Gastrocnemius medialis (tissue), 4 donors: ENCODE data around the gene DUSP15. TPM values are rescaled to one million over a fixed set of nuclear protein-coding genes. Genes with fewer than 3 reads are reported as not detected.

Source experiments
- ATAC-seq, 2 donors: fragments of 150-250 bp; one replicate each; pipeline ENCODE4 v1.9.1; 2016
- DNase-seq, 2 donors: peaks; one replicate each; pipeline ENCODE4 v3.0.0-alpha.2; 2019
- H3K27ac ChIP-seq, 4 donors: fragments of 200-600 bp; sonication (generic); 1 replicate in 1 of 4; 2 replicates in 3 of 4; pipeline ENCODE4 v1.5.1; 2016 to 2018; ENCODE audit warnings: mild to moderate bottlenecking in 2 of 4, moderate library complexity in 1 of 4
- H3K27me3 ChIP-seq, 3 donors: fragments of 200-600 bp; sonication (generic) in 2 of 3; 1 replicate in 1 of 3; 2 replicates in 2 of 3; pipeline versions ENCODE4 v1.5.1 to v1.6.0; 2016 to 2019; ENCODE audit warnings: mild to moderate bottlenecking in 1 of 3, moderate library complexity in 1 of 3
- H3K36me3 ChIP-seq, 2 donors: fragments of 200-600 bp; sonication (generic) in 1 of 2; one replicate each; pipeline ENCODE4 v1.5.1; 2017 to 2018
- H3K4me1 ChIP-seq, 2 donors: fragments of 200-600 bp; sonication (generic) in 1 of 2; one replicate each; pipeline ENCODE4 v1.5.1; 2016 to 2017; ENCODE audit warnings: mild to moderate bottlenecking in 2 of 2
- H3K4me3 ChIP-seq, 4 donors: fragments of 200-600 bp; sonication (generic) in 3 of 4; 1 replicate in 1 of 4; 2 replicates in 3 of 4; pipeline ENCODE4 v1.5.1; 2016 to 2019; ENCODE audit warnings: mild to moderate bottlenecking in 2 of 4
- H3K9me3 ChIP-seq, 3 donors: fragments of 200-600 bp; sonication (generic) in 2 of 3; 1 replicate in 1 of 3; 2 replicates in 2 of 3; pipeline ENCODE4 v1.5.1; 2016 to 2019
- POLR2A ChIP-seq, 2 donors: fragments of 450-650 bp; IDR thresholded peaks; one replicate each; pipeline ENCODE4 v1.6.1; 2017; ENCODE audit warnings: antibody characterized with exemption in 2 of 2, mild to moderate bottlenecking in 2 of 2, moderate library complexity in 2 of 2
- in situ Hi-C, 4 donors: fragments of 200-750 bp; cut with MboI; loops; one replicate each; pipeline versions ENCODE4 v1.15.0 to v1.8.0; 2017; ENCODE audit warnings: low sequenced_read_pairs in 4 of 4
- intact Hi-C: fragments of 100-400 bp; cut with DNase I; formaldehyde crosslinking; loops from one replicate; pipeline ENCODE4 v1.15.1; 2023; ENCODE audit warnings: low total_unique reads
- total RNA-seq, 4 donors: library from RNA; depleted of rRNA; stranded (reverse); fragments of >200 nt; gene quantifications; one replicate each; pipeline versions ENCODE4 v1.1.0 to v1.2.3, GENCODE V29; 2016
- TF ChIP-seq, protein P1 (sequence below), 5 experiments: fragments of 450-650 bp in 3 of 5; fragments of 200-600 bp in 2 of 5; sonication (generic) in 2 of 5; IDR thresholded peaks in 4 of 5; conservative IDR thresholded peaks in 1 of 5; 1 replicate in 4 of 5; 2 replicates in 1 of 5; pipeline ENCODE4 v1.5.1; 2016 to 2019; ENCODE audit warnings: antibody characterized with exemption in 5 of 5, mild to moderate bottlenecking in 3 of 5, moderate library complexity in 3 of 5

The DUSP15 gene
- total RNA-seq, 4 donors from 2014 or later, result 1.1 TPM; not detected in 3

DNA sequence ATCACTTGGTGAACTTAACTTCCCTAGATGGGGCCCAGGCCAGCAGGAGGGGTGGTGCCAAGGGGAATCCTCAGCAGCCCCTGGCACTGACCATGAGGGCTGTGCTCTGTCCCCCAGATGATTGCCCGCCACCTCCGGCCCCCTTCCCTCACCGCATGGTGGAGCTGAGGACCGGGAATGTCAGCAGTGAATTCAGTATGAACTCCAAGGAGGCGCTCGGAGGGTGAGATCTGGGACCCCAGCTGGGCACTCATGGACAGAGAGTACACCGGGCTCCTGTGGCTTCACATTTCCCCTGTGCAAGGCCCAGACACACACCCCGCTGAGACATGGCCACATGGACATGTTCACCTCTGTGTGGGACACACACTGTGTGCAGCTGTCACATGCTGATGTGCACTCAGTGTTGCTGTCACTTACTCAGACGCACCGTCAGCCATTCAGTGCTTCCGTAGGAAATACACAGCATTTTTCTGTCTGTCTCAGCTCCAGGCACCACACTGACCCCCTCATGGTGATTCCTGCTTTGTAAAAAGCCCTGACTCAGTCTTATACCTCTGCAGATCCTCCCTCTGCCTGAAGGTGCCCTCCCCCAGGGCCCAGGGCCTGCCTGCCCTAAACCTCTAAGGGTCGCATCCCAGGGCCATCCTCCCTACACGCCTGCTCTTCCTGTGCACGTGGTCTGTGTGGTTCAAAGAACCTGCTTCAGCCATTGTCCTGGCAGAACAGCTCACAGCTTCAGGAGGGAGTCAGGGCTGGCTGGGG, 46.8 kb downstream of the DUSP15 start:
- H3K9me3 ChIP-seq, result no peaks in the 10 kb centered on the region
- no peak for TF ChIP-seq POLR2A (IDR thresholded peaks at IDR 0.05)
- TF ChIP-seq, protein P1, sequence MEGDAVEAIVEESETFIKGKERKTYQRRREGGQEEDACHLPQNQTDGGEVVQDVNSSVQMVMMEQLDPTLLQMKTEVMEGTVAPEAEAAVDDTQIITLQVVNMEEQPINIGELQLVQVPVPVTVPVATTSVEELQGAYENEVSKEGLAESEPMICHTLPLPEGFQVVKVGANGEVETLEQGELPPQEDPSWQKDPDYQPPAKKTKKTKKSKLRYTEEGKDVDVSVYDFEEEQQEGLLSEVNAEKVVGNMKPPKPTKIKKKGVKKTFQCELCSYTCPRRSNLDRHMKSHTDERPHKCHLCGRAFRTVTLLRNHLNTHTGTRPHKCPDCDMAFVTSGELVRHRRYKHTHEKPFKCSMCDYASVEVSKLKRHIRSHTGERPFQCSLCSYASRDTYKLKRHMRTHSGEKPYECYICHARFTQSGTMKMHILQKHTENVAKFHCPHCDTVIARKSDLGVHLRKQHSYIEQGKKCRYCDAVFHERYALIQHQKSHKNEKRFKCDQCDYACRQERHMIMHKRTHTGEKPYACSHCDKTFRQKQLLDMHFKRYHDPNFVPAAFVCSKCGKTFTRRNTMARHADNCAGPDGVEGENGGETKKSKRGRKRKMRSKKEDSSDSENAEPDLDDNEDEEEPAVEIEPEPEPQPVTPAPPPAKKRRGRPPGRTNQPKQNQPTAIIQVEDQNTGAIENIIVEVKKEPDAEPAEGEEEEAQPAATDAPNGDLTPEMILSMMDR (IDR thresholded peaks at IDR 0.05 in 4 of 5, conservative IDR thresholded peaks at IDR 0.05 in 1 of 5), result no peak
- intact Hi-C loops, result loop anchor here (1.0 to 2.0 kb wide), 3 partner anchors 13 to 208 kb away; no protein-coding TSS in a partner anchor
- H3K27me3 ChIP-seq, result no peaks in the 10 kb centered on the region
- peaks cover 46 to 76% of the 10 kb centered on the region in 2 donors for H3K4me1 ChIP-seq
- in situ Hi-C loops, result loop anchor here in 3 of 4 donors (10.0 to 25.0 kb wide), 4 partner anchors 89 to 211 kb away; partner anchors contain the start of genes PDRG1 (in 1 of the 3) and TPX2 (in 1 of the 3)
- peak overlapping the region in 2 of 4 donors; percentile 21 to 24 for H3K4me3 ChIP-seq
- no peaks in the 10 kb centered on the region for H3K36me3 ChIP-seq
- DNase-seq, result no peak
- ATAC-seq, result no peak
- H3K27ac ChIP-seq, result peak overlapping the region; percentile 82 to 95 (median 93)

DNA sequence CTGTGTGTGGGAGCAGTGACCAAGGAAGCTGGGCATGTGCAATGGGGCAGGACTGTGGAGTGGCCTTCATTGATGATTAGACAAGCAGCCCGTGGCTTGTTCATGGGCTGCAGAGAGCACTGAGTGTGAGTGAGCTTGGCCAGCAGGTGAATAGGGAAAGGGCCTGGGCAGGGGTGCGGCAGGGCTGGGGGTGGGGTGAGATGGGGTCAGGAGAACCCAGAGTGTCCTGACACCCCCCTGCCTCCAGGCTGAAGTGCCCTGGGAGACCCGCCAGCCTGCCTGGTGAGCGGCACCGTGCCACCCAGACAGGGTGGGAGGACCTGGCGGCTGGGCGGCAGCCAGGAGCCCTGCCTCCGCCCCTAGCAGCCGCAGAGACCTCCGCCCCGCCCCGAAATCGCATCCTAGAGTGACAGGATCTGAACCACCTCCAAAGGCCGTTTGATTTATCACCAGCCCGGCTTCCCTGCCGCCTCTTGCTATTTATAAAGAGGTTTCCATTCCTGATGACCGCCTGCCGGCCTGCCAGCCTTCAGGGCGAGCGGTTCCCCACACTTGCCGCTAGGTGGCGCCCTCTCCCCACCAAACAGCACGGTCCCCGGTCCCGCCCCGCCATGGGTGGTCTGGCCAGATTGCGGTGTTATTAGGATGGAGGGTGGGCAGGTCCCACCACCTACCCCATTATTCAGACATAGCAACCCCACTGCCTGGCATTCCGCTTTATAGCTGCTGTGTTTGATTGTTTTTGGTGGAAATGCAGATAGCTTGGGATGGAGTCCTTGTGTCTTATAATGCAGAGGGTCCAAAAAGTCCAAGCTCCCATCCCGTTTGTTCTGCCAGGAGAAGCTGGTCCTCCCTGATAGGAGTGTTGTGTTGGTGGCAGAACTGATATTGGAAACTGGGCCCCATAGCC, 47.7 kb downstream of the DUSP15 start:
- Histone ChIP-seq H3K4me1 (peaks cover 49 to 79% of the 10 kb centered on the region in 2 donors), H3K27me3 (no peaks in the 10 kb centered on the region), H3K4me3 (peak overlapping the region; percentile 21 to 66 (median 26)), H3K27ac (peak overlapping the region; percentile 82 to 95 (median 93)), H3K9me3 (no peaks in the 10 kb centered on the region), H3K36me3 (no peaks in the 10 kb centered on the region)
- ATAC-seq (peak; percentile 74 to 86), DNase-seq (peak; percentile 81 to 96)
- peak in 1 of 2 donors; percentile 28 for TF ChIP-seq POLR2A (IDR thresholded peaks at IDR 0.05)
- TF ChIP-seq, protein P1 (IDR thresholded peaks at IDR 0.05 in 4 of 5, conservative IDR thresholded peaks at IDR 0.05 in 1 of 5), result peak; percentile 97 to 99 (median 99)
- in situ Hi-C loops (loop anchor here in 3 of 4 donors (10.0 to 25.0 kb wide), 4 partner anchors 88 to 212 kb away; partner anchors contain the start of genes PDRG1 (in 1 of the 3) and TPX2 (in 1 of the 3)), intact Hi-C loops (loop anchor here (1.0 to 2.0 kb wide), 3 partner anchors 14 to 130 kb away; partner anchors contain the start of gene PDRG1)

DNA sequence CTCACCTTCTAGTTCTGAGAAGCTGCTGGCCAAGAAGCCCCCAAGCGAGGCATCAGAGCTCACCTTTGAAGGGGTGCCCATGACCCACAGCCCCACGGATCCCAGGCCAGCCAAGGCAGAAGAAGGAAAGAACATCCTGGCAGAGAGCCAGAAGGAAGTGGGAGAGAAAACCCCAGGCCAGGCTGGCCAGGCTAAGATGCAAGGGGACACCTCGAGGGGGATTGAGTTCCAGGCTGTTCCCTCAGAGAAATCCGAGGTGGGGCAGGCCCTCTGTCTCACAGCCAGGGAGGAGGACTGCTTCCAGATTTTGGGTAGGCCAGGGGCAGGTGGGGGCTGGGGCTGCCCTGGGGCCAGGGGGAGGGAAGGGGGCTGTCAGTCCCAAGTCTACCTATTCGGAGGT, 48.9 kb downstream of the DUSP15 start:
- Histone ChIP-seq H3K36me3 (no peaks in the 10 kb centered on the region), H3K4me3 (peak overlapping the region in 3 of 4 donors; percentile 62 to 68 (median 66)), H3K27ac (peak overlapping the region; percentile 82 to 95 (median 93)), H3K9me3 (no peaks in the 10 kb centered on the region), H3K27me3 (no peaks in the 10 kb centered on the region), H3K4me1 (peaks cover 49 to 81% of the 10 kb centered on the region in 2 donors)
- in situ Hi-C loops, result loop anchor here in 3 of 4 donors (10.0 to 25.0 kb wide), 4 partner anchors 87 to 213 kb away; partner anchors contain the start of genes PDRG1 (in 1 of the 3) and TPX2 (in 1 of the 3)
- DNase-seq (peak in 1 of 2 donors; percentile 82), ATAC-seq (peak in 1 of 2 donors; percentile 47)
- TF ChIP-seq, protein P1 (IDR thresholded peaks at IDR 0.05 in 4 of 5, conservative IDR thresholded peaks at IDR 0.05 in 1 of 5), result no peak
- TF ChIP-seq POLR2A (IDR thresholded peaks at IDR 0.05), result no peak
- intact Hi-C loops, result no loop called here

DNA sequence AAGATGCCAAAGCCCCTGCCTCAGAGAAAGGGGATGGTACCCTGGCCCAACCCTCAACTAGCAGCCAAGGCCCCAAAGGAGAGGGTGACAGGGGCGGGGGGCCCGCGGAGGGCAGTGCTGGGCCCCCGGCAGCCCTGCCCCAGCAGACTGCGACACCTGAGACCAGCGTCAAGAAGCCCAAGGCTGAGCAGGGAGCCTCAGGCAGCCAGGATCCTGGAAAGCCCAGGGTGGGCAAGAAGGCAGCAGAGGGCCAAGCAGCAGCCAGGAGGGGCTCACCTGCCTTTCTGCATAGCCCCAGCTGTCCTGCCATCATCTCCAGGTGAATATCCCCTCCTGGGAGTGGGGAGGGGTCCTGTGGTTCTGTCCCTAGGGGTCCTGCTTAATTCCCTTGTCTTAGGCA, 50.1 kb downstream of the DUSP15 start:
- peak overlapping the region; percentile 82 to 95 (median 93) for H3K27ac ChIP-seq
- H3K4me3 ChIP-seq, result peak overlapping the region; percentile 45 to 68 (median 64)
- TF ChIP-seq, protein P1 (IDR thresholded peaks at IDR 0.05 in 4 of 5, conservative IDR thresholded peaks at IDR 0.05 in 1 of 5), result no peak
- TF ChIP-seq POLR2A (IDR thresholded peaks at IDR 0.05), result no peak
- DNase-seq, result no peak
- ATAC-seq, result no peak
- H3K9me3 ChIP-seq, result no peaks in the 10 kb centered on the region
- in situ Hi-C loops (loop anchor here in 3 of 4 donors (10.0 to 25.0 kb wide), 4 partner anchors 85 to 215 kb away; partner anchors contain the start of genes PDRG1 (in 1 of the 3) and TPX2 (in 1 of the 3)), intact Hi-C loops (no loop called here)
- no peaks in the 10 kb centered on the region for H3K36me3 ChIP-seq
- H3K27me3 ChIP-seq, result no peaks in the 10 kb centered on the region
- H3K4me1 ChIP-seq, result peaks cover 52 to 84% of the 10 kb centered on the region in 2 donors
